Measurements from ENCODE around the gene MOXD1. TPM values are rescaled to one million over a fixed set of nuclear protein-coding genes. Genes with fewer than 3 reads are reported as not detected.

Gene MOXD1
- total RNA-seq, 1 donor, result 19.5 TPM

DNA sequence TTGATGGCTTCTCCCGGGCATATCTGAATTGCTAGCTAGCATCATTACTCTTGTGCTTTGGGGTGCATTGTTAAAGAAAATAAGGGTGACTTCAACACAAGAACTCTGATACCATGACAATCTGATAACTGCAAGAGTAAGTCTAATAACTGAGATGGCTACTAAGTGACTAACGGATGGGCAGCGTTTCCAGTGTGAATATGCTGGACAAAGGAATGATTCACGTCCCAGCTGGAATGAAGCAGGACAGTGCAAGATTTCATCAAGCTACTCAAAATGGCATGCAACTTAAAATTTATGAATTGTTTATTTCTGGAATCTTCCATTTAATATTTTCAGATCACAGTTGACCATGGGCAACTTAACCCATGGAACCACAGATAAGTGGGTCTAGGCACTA is 31.7 kb downstream of the MOXD1 start:
- DNase-seq (ENCODE audit: insufficient read length, low spot score, missing footprints), result peak; percentile 62
- Histone ChIP-seq H3K36me3 (ENCODE audit: insufficient read depth, low read length) (peaks cover 9% of the 10 kb centered on the region), H3K4me1 (ENCODE audit: insufficient read depth, low read length) (peaks cover 16% of the 10 kb centered on the region), H3K79me2 (ENCODE audit: insufficient read depth, low read length) (no peaks in the 10 kb centered on the region), H3K4me2 (ENCODE audit: insufficient read depth, low read length) (peak overlapping the region; percentile 71), H2AFZ (ENCODE audit: low read length) (peak overlapping the region; percentile 13), H3K27me3 (ENCODE audit: insufficient read depth, low read length) (no peaks in the 10 kb centered on the region), H3K4me3 (ENCODE audit: insufficient read depth, low read length) (peak overlapping the region; percentile 50), H4K20me1 (ENCODE audit: insufficient read depth, low read length) (no peaks in the 10 kb centered on the region), H3K9me3 (ENCODE audit: low read depth, low read length) (no peaks in the 10 kb centered on the region), H3K27ac (ENCODE audit: low read depth, low read length) (peak overlapping the region; percentile 70)
- TF ChIP-seq, protein P1, sequence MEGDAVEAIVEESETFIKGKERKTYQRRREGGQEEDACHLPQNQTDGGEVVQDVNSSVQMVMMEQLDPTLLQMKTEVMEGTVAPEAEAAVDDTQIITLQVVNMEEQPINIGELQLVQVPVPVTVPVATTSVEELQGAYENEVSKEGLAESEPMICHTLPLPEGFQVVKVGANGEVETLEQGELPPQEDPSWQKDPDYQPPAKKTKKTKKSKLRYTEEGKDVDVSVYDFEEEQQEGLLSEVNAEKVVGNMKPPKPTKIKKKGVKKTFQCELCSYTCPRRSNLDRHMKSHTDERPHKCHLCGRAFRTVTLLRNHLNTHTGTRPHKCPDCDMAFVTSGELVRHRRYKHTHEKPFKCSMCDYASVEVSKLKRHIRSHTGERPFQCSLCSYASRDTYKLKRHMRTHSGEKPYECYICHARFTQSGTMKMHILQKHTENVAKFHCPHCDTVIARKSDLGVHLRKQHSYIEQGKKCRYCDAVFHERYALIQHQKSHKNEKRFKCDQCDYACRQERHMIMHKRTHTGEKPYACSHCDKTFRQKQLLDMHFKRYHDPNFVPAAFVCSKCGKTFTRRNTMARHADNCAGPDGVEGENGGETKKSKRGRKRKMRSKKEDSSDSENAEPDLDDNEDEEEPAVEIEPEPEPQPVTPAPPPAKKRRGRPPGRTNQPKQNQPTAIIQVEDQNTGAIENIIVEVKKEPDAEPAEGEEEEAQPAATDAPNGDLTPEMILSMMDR (IDR thresholded peaks at IDR 0.05; ENCODE audit: extremely low read depth, low read depth, low read length), result no peak

DNA sequence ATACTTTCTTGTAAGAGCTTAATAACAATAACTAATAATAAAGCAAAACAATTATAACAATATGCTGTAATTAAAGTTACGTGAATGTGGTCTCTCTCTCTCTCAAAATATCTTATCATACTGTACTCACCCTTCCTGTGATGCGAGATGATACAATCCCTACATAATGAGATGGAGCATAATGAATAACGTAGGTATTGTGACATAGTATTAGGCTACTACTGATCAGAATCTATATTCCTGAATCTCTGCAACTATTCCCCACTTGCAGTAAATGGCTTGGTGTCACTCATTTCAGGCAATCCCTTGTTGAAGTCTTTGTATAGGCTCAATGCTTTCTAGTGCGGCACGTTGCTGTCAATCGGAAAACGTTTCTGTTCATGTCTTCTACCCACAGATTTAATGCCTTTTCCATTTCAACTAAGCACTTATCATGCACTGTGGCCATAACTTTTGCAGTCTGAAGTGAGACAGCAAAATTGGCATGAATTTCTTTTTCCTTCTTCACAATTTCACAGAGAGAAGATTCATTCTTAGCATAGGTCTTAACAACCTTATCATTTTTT is 32.3 kb downstream of the MOXD1 start:
- Histone ChIP-seq H3K4me3 (ENCODE audit: insufficient read depth, low read length) (peak overlapping the region; percentile 50), H4K20me1 (ENCODE audit: insufficient read depth, low read length) (no peaks in the 10 kb centered on the region), H3K4me2 (ENCODE audit: insufficient read depth, low read length) (peak overlapping the region; percentile 71), H3K27me3 (ENCODE audit: insufficient read depth, low read length) (no peaks in the 10 kb centered on the region), H3K27ac (ENCODE audit: low read depth, low read length) (peak overlapping the region; percentile 70), H3K36me3 (ENCODE audit: insufficient read depth, low read length) (peaks cover 9% of the 10 kb centered on the region), H2AFZ (ENCODE audit: low read length) (peak overlapping the region; percentile 3), H3K79me2 (ENCODE audit: insufficient read depth, low read length) (no peaks in the 10 kb centered on the region), H3K9me3 (ENCODE audit: low read depth, low read length) (no peaks in the 10 kb centered on the region), H3K4me1 (ENCODE audit: insufficient read depth, low read length) (peaks cover 16% of the 10 kb centered on the region)
- TF ChIP-seq, protein P1 (IDR thresholded peaks at IDR 0.05; ENCODE audit: extremely low read depth, low read depth, low read length), result no peak
- DNase-seq (ENCODE audit: insufficient read length, low spot score, missing footprints), result no peak

DNA sequence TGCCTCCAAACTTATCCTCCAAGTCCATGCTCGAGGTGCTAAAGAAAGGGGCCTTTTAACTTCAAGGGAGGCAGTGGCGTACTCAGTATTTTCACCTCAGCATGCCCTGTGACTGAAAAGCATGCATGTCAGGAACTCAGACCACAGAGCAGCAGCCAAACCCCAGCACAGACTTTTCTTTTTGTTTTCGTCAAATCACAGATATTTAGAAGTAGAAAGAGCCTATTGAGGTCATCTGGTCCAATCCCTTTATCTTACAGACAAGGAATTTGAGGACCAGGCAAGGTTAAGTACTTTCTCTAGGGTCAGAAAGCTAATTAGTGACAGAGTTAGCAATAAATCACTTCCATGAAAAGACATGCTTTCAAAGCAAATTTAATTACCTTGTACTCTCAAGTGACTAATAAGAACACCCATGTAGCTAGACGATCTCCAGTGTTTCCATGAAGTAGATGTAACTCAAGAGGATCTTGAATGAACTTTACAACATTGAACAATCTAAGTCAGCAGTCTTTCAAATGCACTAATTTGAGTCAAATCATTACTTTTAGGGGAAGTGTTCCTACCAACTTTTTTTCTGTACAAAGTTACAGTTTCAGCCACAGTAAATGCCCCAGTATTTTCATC is 35.9 kb downstream of the MOXD1 start:
- Histone ChIP-seq H3K27ac (ENCODE audit: low read depth, low read length) (no peak overlapping the region), H4K20me1 (ENCODE audit: insufficient read depth, low read length) (no peaks in the 10 kb centered on the region), H3K4me2 (ENCODE audit: insufficient read depth, low read length) (no peak overlapping the region), H3K4me1 (ENCODE audit: insufficient read depth, low read length) (peaks cover 16% of the 10 kb centered on the region), H3K27me3 (ENCODE audit: insufficient read depth, low read length) (no peaks in the 10 kb centered on the region), H3K4me3 (ENCODE audit: insufficient read depth, low read length) (no peak overlapping the region), H3K9me3 (ENCODE audit: low read depth, low read length) (no peaks in the 10 kb centered on the region), H3K36me3 (ENCODE audit: insufficient read depth, low read length) (peaks cover 5% of the 10 kb centered on the region), H2AFZ (ENCODE audit: low read length) (no peak overlapping the region), H3K79me2 (ENCODE audit: insufficient read depth, low read length) (no peaks in the 10 kb centered on the region)
- DNase-seq (ENCODE audit: insufficient read length, low spot score, missing footprints), result no peak
- TF ChIP-seq, protein P1 (IDR thresholded peaks at IDR 0.05; ENCODE audit: extremely low read depth, low read depth, low read length), result no peak

DNA sequence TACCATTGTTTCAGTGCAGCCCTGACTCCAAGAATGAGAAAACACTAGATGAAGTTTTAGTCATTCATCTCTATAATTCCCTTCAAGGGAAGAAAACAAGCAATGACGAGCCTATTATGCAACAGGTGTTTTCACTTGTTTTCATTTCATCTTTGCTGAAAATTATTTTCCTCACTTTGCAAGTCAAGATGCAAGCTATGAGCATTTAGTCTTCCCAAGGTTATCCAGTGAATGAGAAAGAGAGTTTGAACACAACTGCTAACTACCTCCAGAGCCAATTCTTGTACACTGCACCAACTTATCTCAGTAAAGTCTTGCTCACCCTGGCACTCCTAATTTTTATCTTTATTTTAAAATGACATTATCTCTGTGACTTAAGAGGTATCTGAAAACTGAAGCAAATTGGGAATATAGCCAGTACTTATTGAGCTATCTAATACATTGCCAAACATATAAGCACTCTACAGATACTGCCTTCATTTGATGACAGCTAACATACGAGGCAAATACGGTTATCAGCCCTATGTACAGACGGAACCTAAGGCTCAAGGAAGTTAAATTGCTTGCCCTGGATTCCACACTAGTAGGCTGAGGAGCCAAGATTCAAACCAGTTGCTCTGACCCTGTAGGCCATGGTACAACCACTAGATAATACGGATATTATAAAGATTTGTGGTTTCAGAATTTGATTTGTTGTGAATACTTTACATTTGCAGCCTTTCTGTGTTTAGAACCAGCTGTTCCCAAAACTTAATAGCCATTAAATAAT is 36.8 kb downstream of the MOXD1 start:
- H4K20me1 ChIP-seq (ENCODE audit: insufficient read depth, low read length), result no peaks in the 10 kb centered on the region
- peaks cover 5% of the 10 kb centered on the region for H3K36me3 ChIP-seq (ENCODE audit: insufficient read depth, low read length)
- no peak overlapping the region for H3K4me2 ChIP-seq (ENCODE audit: insufficient read depth, low read length)
- no peaks in the 10 kb centered on the region for H3K27me3 ChIP-seq (ENCODE audit: insufficient read depth, low read length)
- no peak overlapping the region for H3K27ac ChIP-seq (ENCODE audit: low read depth, low read length)
- DNase-seq (ENCODE audit: insufficient read length, low spot score, missing footprints), result no peak
- no peaks in the 10 kb centered on the region for H3K79me2 ChIP-seq (ENCODE audit: insufficient read depth, low read length)
- H3K4me1 ChIP-seq (ENCODE audit: insufficient read depth, low read length), result peaks cover 9% of the 10 kb centered on the region
- TF ChIP-seq, protein P1 (IDR thresholded peaks at IDR 0.05; ENCODE audit: extremely low read depth, low read depth, low read length), result no peak
- H3K9me3 ChIP-seq (ENCODE audit: low read depth, low read length), result no peaks in the 10 kb centered on the region
- no peak overlapping the region for H3K4me3 ChIP-seq (ENCODE audit: insufficient read depth, low read length)
- no peak overlapping the region for H2AFZ ChIP-seq (ENCODE audit: low read length)

All from osteoblast (primary cell).